NT2/D1 (cell line): ENCODE results near the gene NCS1.

ENCODE experiments used
- SUZ12 ChIP-seq: IDR thresholded peaks from 2 replicates; pipeline ENCODE4 v1.6.1; 2011; ENCODE audit not compliant: insufficient read length, insufficient read depth; ENCODE audit errors: extremely low read depth
- YY1 ChIP-seq: IDR thresholded peaks from 2 replicates; pipeline ENCODE4 v1.6.1; 2011; ENCODE audit not compliant: insufficient read length, insufficient read depth
- ZNF274 ChIP-seq: IDR thresholded peaks from 2 replicates; pipeline ENCODE4 v1.6.1; 2011; ENCODE audit warnings: mild to moderate bottlenecking, low read depth, low read length

DNA sequence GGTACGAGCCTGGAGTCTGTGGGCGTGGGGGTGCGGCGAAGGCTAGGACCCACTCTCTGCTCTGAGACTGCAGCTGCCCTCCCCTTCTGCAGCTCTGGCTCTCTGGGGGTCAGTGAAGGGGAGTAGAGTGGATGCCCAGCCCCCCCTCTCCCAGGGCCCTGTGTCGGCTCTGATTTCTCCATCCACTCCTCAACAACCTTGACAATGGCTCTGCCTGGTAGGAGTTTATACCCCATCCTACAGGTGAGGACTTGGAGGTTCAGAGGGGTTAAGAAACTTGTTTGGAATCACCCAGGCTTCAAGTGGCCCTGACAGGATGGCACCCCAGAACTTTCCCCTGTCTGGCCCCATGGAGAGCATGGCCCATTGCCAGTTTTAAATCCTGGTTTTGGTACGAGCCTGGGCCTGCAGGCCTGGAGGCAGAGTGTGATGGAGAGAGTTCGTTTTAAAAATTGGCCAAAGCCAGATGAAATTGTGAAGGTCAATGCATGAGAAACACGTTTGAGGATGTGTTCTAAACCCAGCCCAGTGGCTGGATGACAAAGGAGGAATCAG is 22.3 kb downstream of the NCS1 start:
- TF ChIP-seq ZNF274 (no peak), YY1 (no peak), SUZ12 (no peak)
